H1 (cell line): ENCODE results near the gene TBCA. TPM values are rescaled to one million over a fixed set of nuclear protein-coding genes. Genes with fewer than 3 reads are reported as not detected.

Experiments used
- CTCF ChIA-PET: fragments of 300-600 bp; sonication (Branson Sonifier 250); formaldehyde crosslinking; loops from one replicate; lab custom pipeline; 2021; ENCODE audit not compliant: partially characterized antibody; lab: Charles Lee
- POLR2A ChIA-PET: fragments of 300-600 bp; sonication (Branson Sonifier 250); formaldehyde crosslinking; loops from one replicate; lab custom pipeline; 2021; ENCODE audit warnings: inconsistent platforms; ENCODE audit not compliant: partially characterized antibody; lab: Charles Lee
- DNase-seq, 2 experiments: peaks; one replicate each; pipeline versions ENCODE4 v3.0.0 to v3.0.0-alpha.2; 2010 to 2022; ENCODE audit warnings: low spot score in 2 of 2, low read depth in 1 of 2, mixed read lengths in 1 of 2
- FAIRE-seq: peaks from 2 replicates; lab custom pipeline; 2011; peaks lifted over from hg19 to GRCh38; lab: Jason Lieb, UNC
- H2AFZ ChIP-seq: 2 replicates; pipeline ENCODE4 v1.8.1; 2012; ENCODE audit warnings: low read length, inconsistent platforms
- H2AK5ac ChIP-seq: 2 replicates; pipeline ENCODE4 v1.6.1; 2013; ENCODE audit warnings: low read depth, low read length
- H2BK120ac ChIP-seq: replicated peaks from 2 replicates; pipeline ENCODE3; 2013; ENCODE audit warnings: low read depth, low read length, inconsistent platforms
- H2BK12ac ChIP-seq: 2 replicates; pipeline ENCODE4 v1.6.1; 2013; ENCODE audit warnings: low read depth, low read length
- H2BK15ac ChIP-seq: 2 replicates; pipeline ENCODE4 v1.6.1; 2013; ENCODE audit warnings: low read length
- H2BK20ac ChIP-seq: 2 replicates; pipeline ENCODE4 v1.6.1; 2013; ENCODE audit warnings: low read length
- H2BK5ac ChIP-seq: 2 replicates; pipeline ENCODE4 v1.6.1; 2013; ENCODE audit warnings: low read depth, low read length
- H3K14ac ChIP-seq: 2 replicates; pipeline ENCODE4 v1.6.1; 2013; ENCODE audit warnings: inconsistent platforms; ENCODE audit not compliant: insufficient read length
- H3K18ac ChIP-seq: 2 replicates; pipeline ENCODE4 v1.6.1; 2013; ENCODE audit warnings: low read length; ENCODE audit errors: extremely low read depth
- H3K23ac ChIP-seq: 2 replicates; pipeline ENCODE4 v1.6.1; 2013; ENCODE audit warnings: inconsistent platforms; ENCODE audit not compliant: insufficient read length
- H3K23me2 ChIP-seq: 2 replicates; pipeline ENCODE4 v1.6.1; 2013; ENCODE audit warnings: low read depth, low read length
- H3K27ac ChIP-seq: 2 replicates; pipeline ENCODE4 v1.6.1; 2011; ENCODE audit warnings: low read depth, low read length, inconsistent platforms
- H3K27me3 ChIP-seq, 4 experiments: replicated peaks in 1 of 4; 1 replicate in 1 of 4; 2 replicates in 3 of 4; pipeline versions ENCODE4 v1.6.1 to v1.8.1; 2011 to 2013; ENCODE audit warnings: low read length in 3 of 4, mild to moderate bottlenecking in 3 of 4, inconsistent platforms in 2 of 4, mixed read lengths in 2 of 4, moderate library complexity in 1 of 4; ENCODE audit not compliant: control insufficient read depth in 3 of 4, insufficient read depth in 3 of 4; ENCODE audit errors: extremely low read depth in 1 of 4
- H3K36me3 ChIP-seq, 4 experiments: 2 replicates each; pipeline versions ENCODE4 v1.6.1 to v1.8.1; 2011 to 2013; ENCODE audit warnings: mild to moderate bottlenecking in 4 of 4, low read length in 3 of 4, moderate library complexity in 2 of 4, control low read depth in 1 of 4, inconsistent platforms in 1 of 4; ENCODE audit not compliant: insufficient read depth in 4 of 4, control insufficient read depth in 2 of 4
- H3K4ac ChIP-seq: replicated peaks from 2 replicates; pipeline ENCODE3; 2013; ENCODE audit warnings: low read length, low read depth, mixed read lengths, inconsistent platforms; ENCODE audit not compliant: insufficient read length
- H3K4me1 ChIP-seq, 4 experiments: replicated peaks in 1 of 4; 1 replicate in 1 of 4; 2 replicates in 3 of 4; pipeline versions ENCODE4 v1.6.1 to v1.8.1; 2011 to 2013; ENCODE audit warnings: low read length in 3 of 4, inconsistent platforms in 2 of 4, mixed read lengths in 1 of 4; ENCODE audit not compliant: insufficient read depth in 4 of 4, control insufficient read depth in 3 of 4
- H3K4me2 ChIP-seq, 2 experiments: 2 replicates each; pipeline versions ENCODE4 v1.6.1 to v1.8.1; 2011 to 2013; ENCODE audit warnings: low read depth in 2 of 2, low read length in 2 of 2, control low read depth in 1 of 2, inconsistent platforms in 1 of 2, mild to moderate bottlenecking in 1 of 2; ENCODE audit not compliant: insufficient read depth in 1 of 2
- H3K4me3 ChIP-seq, 4 experiments: fragments of 200-600, 300-600 bp in 1 of 4; sonication (generic), shearing (Covaris generic), sonication (Bioruptor Twin) in 1 of 4; 2 replicates each; pipeline versions ENCODE4 v1.5.1 to v1.8.1; 2011 to 2016; ENCODE audit warnings: low read length in 4 of 4, low read depth in 3 of 4, control low read depth in 2 of 4, inconsistent platforms in 2 of 4, mild to moderate bottlenecking in 2 of 4, mixed read lengths in 1 of 4, moderate library complexity in 1 of 4; ENCODE audit not compliant: insufficient read depth in 2 of 4; ENCODE audit errors: extremely low read depth in 1 of 4
- H3K56ac ChIP-seq: replicated peaks from 2 replicates; pipeline ENCODE3; 2013; ENCODE audit warnings: low read depth, mild to moderate bottlenecking, mixed read lengths, low read length, inconsistent platforms; ENCODE audit not compliant: insufficient read length
- H3K79me1 ChIP-seq: 2 replicates; pipeline ENCODE4 v1.6.1; 2013; ENCODE audit warnings: low read depth, low read length, control low read depth
- H3K79me2 ChIP-seq, 2 experiments: 2 replicates each; pipeline versions ENCODE4 v1.6.1 to v1.8.1; 2012 to 2013; ENCODE audit warnings: low read length in 2 of 2, mild to moderate bottlenecking in 2 of 2, inconsistent platforms in 1 of 2; ENCODE audit not compliant: insufficient read depth in 2 of 2, control insufficient read depth in 1 of 2
- H3K9ac ChIP-seq, 4 experiments: replicated peaks in 1 of 4; 1 replicate in 1 of 4; 2 replicates in 3 of 4; pipeline versions ENCODE4 v1.6.1 to v1.8.1; 2011 to 2013; ENCODE audit warnings: low read depth in 3 of 4, low read length in 3 of 4, control low read depth in 2 of 4, mild to moderate bottlenecking in 2 of 4, moderate library complexity in 2 of 4, inconsistent platforms in 1 of 4; ENCODE audit errors: extremely low read depth in 1 of 4
- H3K9me3 ChIP-seq, 2 experiments: 2 replicates each; pipeline versions ENCODE4 v1.6.1 to v1.8.1; 2012 to 2013; ENCODE audit warnings: mild to moderate bottlenecking in 2 of 2, moderate library complexity in 2 of 2, control low read depth in 1 of 2, inconsistent platforms in 1 of 2, low read depth in 1 of 2, low read length in 1 of 2, mixed read lengths in 1 of 2; ENCODE audit not compliant: insufficient read depth in 2 of 2
- H4K20me1 ChIP-seq, 2 experiments: replicated peaks in 1 of 2; 2 replicates each; pipeline versions ENCODE3 to v1.8.1; 2011 to 2013; ENCODE audit warnings: inconsistent platforms in 2 of 2, low read length in 2 of 2, mild to moderate bottlenecking in 1 of 2; ENCODE audit not compliant: insufficient read depth in 2 of 2, control insufficient read depth in 1 of 2
- H4K5ac ChIP-seq: 2 replicates; pipeline ENCODE4 v1.6.1; 2013; ENCODE audit warnings: low read length, low read depth, mixed read lengths, inconsistent platforms; ENCODE audit not compliant: insufficient read length
- H4K8ac ChIP-seq: 2 replicates; pipeline ENCODE4 v1.8.0; 2013; ENCODE audit warnings: mild to moderate bottlenecking, moderate library complexity, low read length, inconsistent platforms; ENCODE audit not compliant: insufficient read depth; ENCODE audit errors: extremely low read depth
- H4K91ac ChIP-seq: replicated peaks from 2 replicates; pipeline ENCODE3; 2013; ENCODE audit warnings: low read length, mixed read lengths, inconsistent platforms; ENCODE audit not compliant: insufficient read length
- BACH1 ChIP-seq: IDR thresholded peaks from 2 replicates; pipeline ENCODE4 v1.6.1; 2012; ENCODE audit warnings: low read length, improper control_type of control experiment
- CTBP2 ChIP-seq: IDR thresholded peaks from 2 replicates; pipeline ENCODE4 v1.7.0; 2011; ENCODE audit warnings: borderline replicate concordance, mild to moderate bottlenecking, moderate library complexity, mixed read lengths, low read length; ENCODE audit not compliant: insufficient read depth, insufficient read length
- EGR1 ChIP-seq: IDR thresholded peaks from 2 replicates; pipeline ENCODE4 v1.6.1; 2011; ENCODE audit warnings: low read depth, low read length, borderline replicate concordance
- JUND ChIP-seq: IDR thresholded peaks from 2 replicates; pipeline ENCODE4 v1.6.1; 2011; ENCODE audit warnings: mild to moderate bottlenecking, improper control_type of control experiment, low read length
- NANOG ChIP-seq: IDR thresholded peaks from 2 replicates; pipeline ENCODE4 v1.6.1; 2011; ENCODE audit warnings: low read length, low read depth, mild to moderate bottlenecking, inconsistent platforms; ENCODE audit not compliant: insufficient read depth, poor library complexity, severe bottlenecking
- POU5F1 ChIP-seq: IDR thresholded peaks from 2 replicates; pipeline ENCODE4 v1.6.1; 2011; ENCODE audit warnings: low read depth, mild to moderate bottlenecking, low read length, moderate library complexity
- RAD21 ChIP-seq, 2 experiments: IDR thresholded peaks in 1 of 2; conservative IDR thresholded peaks in 1 of 2; 2 replicates each; pipeline ENCODE4 v1.6.1; 2011; ENCODE audit warnings: low read depth in 2 of 2, low read length in 2 of 2, improper control_type of control experiment in 1 of 2, inconsistent platforms in 1 of 2, mild to moderate bottlenecking in 1 of 2, moderate library complexity in 1 of 2
- RXRA ChIP-seq: IDR thresholded peaks from 2 replicates; pipeline ENCODE4 v1.6.1; 2011; ENCODE audit warnings: low read depth, mild to moderate bottlenecking, low read length, moderate library complexity; ENCODE audit not compliant: insufficient read depth
- SIN3A ChIP-seq, 2 experiments: IDR thresholded peaks in 1 of 2; conservative IDR thresholded peaks in 1 of 2; 2 replicates each; pipeline ENCODE4 v1.6.1; 2011 to 2012; ENCODE audit warnings: low read length in 2 of 2, improper control_type of control experiment in 1 of 2, low read depth in 1 of 2, mild to moderate bottlenecking in 1 of 2
- SP2 ChIP-seq: IDR thresholded peaks from 2 replicates; pipeline ENCODE4 v1.6.1; 2012; ENCODE audit warnings: mild to moderate bottlenecking, low read length, inconsistent platforms
- TCF12 ChIP-seq: IDR thresholded peaks from 2 replicates; pipeline ENCODE4 v1.6.1; 2011; ENCODE audit warnings: low read depth, mild to moderate bottlenecking, low read length
- TEAD4 ChIP-seq: IDR thresholded peaks from 2 replicates; pipeline ENCODE4 v1.6.1; 2012; ENCODE audit warnings: low read depth, low read length, inconsistent platforms, mixed read lengths
- YY1 ChIP-seq: IDR thresholded peaks from 2 replicates; pipeline ENCODE4 v1.6.1; 2011; ENCODE audit warnings: low read depth, mild to moderate bottlenecking, low read length
- WGBS, 2 experiments: shearing (Covaris generic) in 1 of 2; methylation state at CpG; one replicate each; pipeline versions ENCODE4 v1.1.6 to v1.1.7; 2013 to 2015; ENCODE audit warnings: low lambda C conversion rate in 2 of 2, mixed read lengths in 2 of 2, inconsistent platforms in 1 of 2, low coverage in 1 of 2, missing lambda C conversion rate in 1 of 2; ENCODE audit not compliant: insufficient replicate concordance in 2 of 2, insufficient coverage in 1 of 2, insufficient read length in 1 of 2; ENCODE audit errors: extremely low coverage in 1 of 2, missing lambda C conversion rate in 1 of 2; 5-methylcytosine and 5-hydroxymethylcytosine counted together
- polyA plus RNA-seq, 7 experiments: library from polyadenylated mRNA; depleted of rRNA in 3 of 7; stranded (reverse) in 5 of 7; unstranded in 2 of 7; fragments of >200 nt in 5 of 7; fragments of 200-250 nt in 2 of 7; gene quantifications; 1 replicate in 5 of 7; 2 replicates in 1 of 7; 4 replicates in 1 of 7; pipeline versions ENCODE4 v1.2.1 to v1.2.3, GENCODE V29; 2011 to 2013; ENCODE audit warnings: missing spikeins in 2 of 7, mixed read lengths in 2 of 7
- total RNA-seq: library from RNA; stranded (reverse); fragmentation: NEBNext Ultra II Directional; extraction: Animal tissue kit (Norgen Biotek cat#: 25700); gene quantifications from 2 replicates; pipeline ENCODE4 v1.2.1, GENCODE V29; 2021
- TF ChIP-seq, protein P1 (sequence below): IDR thresholded peaks from 2 replicates; pipeline ENCODE4 v1.6.1; 2012; ENCODE audit warnings: inconsistent platforms

Gene TBCA
- total and polyA plus RNA-seq, 2 of the 8 experiments (the other 6 are each of a cell fraction or from before 2014, with no cell fraction given): 55.7 to 320 TPM

DNA sequence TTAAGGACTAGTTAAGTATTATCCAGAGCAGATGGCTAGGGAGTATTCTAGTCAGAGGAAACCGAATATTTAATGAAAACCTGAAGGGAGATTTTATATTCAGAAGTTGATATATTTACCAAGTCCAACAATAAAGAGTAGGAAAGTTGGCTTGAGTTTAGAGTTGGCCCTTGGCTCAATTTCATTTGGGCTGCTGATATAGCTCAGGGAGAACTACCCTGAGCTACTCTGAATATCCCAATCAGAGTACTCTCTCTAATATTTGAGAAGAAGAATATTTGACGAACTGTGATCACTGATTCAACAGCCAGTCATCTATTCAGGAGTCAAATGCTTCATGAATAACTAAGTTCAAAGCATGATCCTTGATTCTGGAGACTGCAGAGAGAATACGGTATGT, 34.5 kb downstream of the TBCA start:
- 92% methylated on average over 3 of the region's 3 CpGs; no CpG with 5 or more reads in 1 of the 2 experiments for WGBS, 2 experiments
- H3K36me3 ChIP-seq: no peaks in the 10 kb centered on the region
- POLR2A ChIA-PET: no interaction called here
- no peak for TF ChIP-seq RXRA
- no peak for TF ChIP-seq EGR1
- no peak for TF ChIP-seq BACH1
- TF ChIP-seq JUND: no peak
- no peak for TF ChIP-seq SIN3A (conservative IDR thresholded peaks at IDR 0.05 in 1 of 2, IDR thresholded peaks at IDR 0.05 in 1 of 2; ENCODE audit: low read depth in 1 of 2, low read length in 2 of 2)
- no peak for TF ChIP-seq TEAD4
- no peak for TF ChIP-seq RAD21 (IDR thresholded peaks at IDR 0.05 in 1 of 2, conservative IDR thresholded peaks at IDR 0.05 in 1 of 2; ENCODE audit: low read depth in 2 of 2, low read length in 2 of 2)
- TF ChIP-seq YY1: no peak
- no peak for TF ChIP-seq SP2
- TF ChIP-seq NANOG: no peak
- no peak for TF ChIP-seq TCF12
- no peak for TF ChIP-seq POU5F1
- TF ChIP-seq CTBP2: no peak
- TF ChIP-seq, protein P1, sequence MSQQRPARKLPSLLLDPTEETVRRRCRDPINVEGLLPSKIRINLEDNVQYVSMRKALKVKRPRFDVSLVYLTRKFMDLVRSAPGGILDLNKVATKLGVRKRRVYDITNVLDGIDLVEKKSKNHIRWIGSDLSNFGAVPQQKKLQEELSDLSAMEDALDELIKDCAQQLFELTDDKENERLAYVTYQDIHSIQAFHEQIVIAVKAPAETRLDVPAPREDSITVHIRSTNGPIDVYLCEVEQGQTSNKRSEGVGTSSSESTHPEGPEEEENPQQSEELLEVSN: no peak

More for the DNA sequence above, 34.5 kb downstream of the TBCA start:
- H4K20me1 ChIP-seq: peaks cover 12% of the 10 kb centered on the region in 2 experiments
- no peak overlapping the region for H2BK5ac ChIP-seq
- no peak overlapping the region for H2BK20ac ChIP-seq
- no peak overlapping the region for H3K4me2 ChIP-seq
- H4K8ac ChIP-seq: no peak overlapping the region
- H2BK120ac ChIP-seq: no peak overlapping the region
- CTCF ChIA-PET: no interaction called here
- H3K56ac ChIP-seq: no peak overlapping the region
- H3K18ac ChIP-seq: no peak overlapping the region
- no peak overlapping the region for H3K23ac ChIP-seq
- no peak overlapping the region for H4K5ac ChIP-seq
- peaks cover 2% of the 10 kb centered on the region; the same call in 1 of the 2 replicates for H3K79me1 ChIP-seq
- no peaks in the 10 kb centered on the region for H3K9me3 ChIP-seq
- H3K23me2 ChIP-seq: no peaks in the 10 kb centered on the region
- DNase-seq (no peak), FAIRE-seq (no peak)
- no peaks in the 10 kb centered on the region for H3K4me1 ChIP-seq
- H3K79me2 ChIP-seq: peaks cover 0 to 93% of the 10 kb centered on the region in 2 experiments; a peak in 2 of 4 replicates
- no peaks in the 10 kb centered on the region for H3K27me3 ChIP-seq
- H3K9ac ChIP-seq: no peak overlapping the region
- H3K4me3 ChIP-seq: no peak overlapping the region
- H2BK15ac ChIP-seq: no peak overlapping the region
- no peak overlapping the region for H3K27ac ChIP-seq
- H3K14ac ChIP-seq: no peak overlapping the region
- H4K91ac ChIP-seq: no peak overlapping the region
- no peak overlapping the region for H2AFZ ChIP-seq
- H3K4ac ChIP-seq: no peak overlapping the region
- H2AK5ac ChIP-seq: no peak overlapping the region
- H2BK12ac ChIP-seq: no peak overlapping the region
